Measurements from ENCODE around the gene EXD2.
A peak's percentile ranks its signal among the peaks of the same experiment; 100 is the strongest.
"Not testable (repeated sequence)": the region's sequence is repeated elsewhere in the genome, so short reads cannot be mapped to it uniquely, and the experiment has no call there.

The EXD2 gene

DNA sequence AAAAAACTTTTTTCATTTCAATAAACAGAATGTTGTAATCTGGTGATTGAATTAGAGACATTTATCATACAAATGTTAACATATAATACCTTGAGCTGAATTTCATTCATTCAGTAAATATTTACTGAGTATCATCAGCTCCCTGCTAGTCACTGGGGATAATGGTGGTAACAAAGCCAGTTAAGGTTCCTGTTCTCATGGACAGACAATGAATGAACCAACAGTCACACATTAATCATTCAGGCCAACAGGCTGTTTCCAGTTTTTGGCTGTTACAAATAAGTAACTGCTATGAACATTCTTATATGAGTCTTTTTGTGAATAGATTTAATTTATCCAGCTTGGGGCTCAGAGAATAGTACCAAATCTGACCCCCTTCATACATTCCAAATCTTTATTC is 13.5 kb downstream of the EXD2 start:
- no peak overlapping the region for H3K4me3 ChIP-seq (ENCODE audit: low read length)
- no peak for DNase-seq (ENCODE audit: low read depth)
- TF ChIP-seq, protein P1, sequence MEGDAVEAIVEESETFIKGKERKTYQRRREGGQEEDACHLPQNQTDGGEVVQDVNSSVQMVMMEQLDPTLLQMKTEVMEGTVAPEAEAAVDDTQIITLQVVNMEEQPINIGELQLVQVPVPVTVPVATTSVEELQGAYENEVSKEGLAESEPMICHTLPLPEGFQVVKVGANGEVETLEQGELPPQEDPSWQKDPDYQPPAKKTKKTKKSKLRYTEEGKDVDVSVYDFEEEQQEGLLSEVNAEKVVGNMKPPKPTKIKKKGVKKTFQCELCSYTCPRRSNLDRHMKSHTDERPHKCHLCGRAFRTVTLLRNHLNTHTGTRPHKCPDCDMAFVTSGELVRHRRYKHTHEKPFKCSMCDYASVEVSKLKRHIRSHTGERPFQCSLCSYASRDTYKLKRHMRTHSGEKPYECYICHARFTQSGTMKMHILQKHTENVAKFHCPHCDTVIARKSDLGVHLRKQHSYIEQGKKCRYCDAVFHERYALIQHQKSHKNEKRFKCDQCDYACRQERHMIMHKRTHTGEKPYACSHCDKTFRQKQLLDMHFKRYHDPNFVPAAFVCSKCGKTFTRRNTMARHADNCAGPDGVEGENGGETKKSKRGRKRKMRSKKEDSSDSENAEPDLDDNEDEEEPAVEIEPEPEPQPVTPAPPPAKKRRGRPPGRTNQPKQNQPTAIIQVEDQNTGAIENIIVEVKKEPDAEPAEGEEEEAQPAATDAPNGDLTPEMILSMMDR (conservative IDR thresholded peaks at IDR 0.05; ENCODE audit: low read length) = no peak

DNA sequence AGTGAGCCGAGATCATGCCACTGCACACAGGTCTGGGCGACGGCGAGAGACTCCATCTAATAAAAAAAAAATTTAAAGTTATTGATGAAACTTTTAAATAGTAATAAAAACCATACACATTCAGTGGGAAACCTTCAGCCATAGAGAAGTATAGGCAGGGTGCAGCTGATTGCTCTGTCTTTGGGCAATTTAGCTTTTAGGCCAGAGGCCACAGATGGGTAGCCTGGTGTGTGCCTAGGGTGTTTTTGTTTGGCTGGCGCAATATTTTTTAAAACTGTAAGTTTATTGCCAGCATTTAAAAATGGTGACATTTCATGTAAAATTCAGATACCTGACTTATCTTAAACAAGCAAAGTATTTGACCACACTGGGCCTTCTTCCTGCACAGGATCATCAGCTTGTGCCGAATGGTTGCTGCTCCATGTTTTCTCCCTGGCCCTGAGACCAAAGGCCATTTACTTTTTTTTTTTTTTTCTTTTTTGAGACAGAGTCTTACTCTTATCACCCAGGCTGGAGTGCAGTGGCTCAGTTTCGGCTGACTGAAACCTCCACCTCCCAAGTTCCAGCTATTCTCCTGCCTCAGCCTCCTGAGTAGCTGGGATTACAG is 16.2 kb downstream of the EXD2 start:
- no peak for DNase-seq (ENCODE audit: low read depth)
- TF ChIP-seq, protein P1 (conservative IDR thresholded peaks at IDR 0.05; ENCODE audit: low read length) = no peak
- no peak overlapping the region for H3K4me3 ChIP-seq (ENCODE audit: low read length)

DNA sequence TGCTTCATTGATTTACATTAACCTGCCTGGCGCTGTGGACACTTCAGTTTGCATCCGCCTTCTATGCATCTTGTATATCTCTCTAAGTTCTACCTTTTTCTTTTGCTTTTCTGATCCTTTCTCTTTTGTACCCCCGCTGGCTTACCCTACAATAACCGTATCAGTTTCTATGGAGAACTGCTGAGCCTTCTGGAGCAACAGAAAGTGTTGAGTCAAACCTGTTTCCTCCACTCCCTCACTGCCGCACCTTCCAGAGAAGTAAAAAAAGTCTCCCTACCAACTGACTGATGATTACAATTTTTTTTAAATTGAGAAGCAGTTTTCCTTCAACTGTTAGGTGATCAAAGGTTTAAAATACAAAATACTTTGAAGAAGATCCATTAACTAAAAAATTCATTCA is 17.4 kb downstream of the EXD2 start:
- TF ChIP-seq, protein P1 (conservative IDR thresholded peaks at IDR 0.05; ENCODE audit: low read length) = no peak
- no peak for DNase-seq (ENCODE audit: low read depth)
- H3K4me3 ChIP-seq (ENCODE audit: low read length) = no peak overlapping the region

DNA sequence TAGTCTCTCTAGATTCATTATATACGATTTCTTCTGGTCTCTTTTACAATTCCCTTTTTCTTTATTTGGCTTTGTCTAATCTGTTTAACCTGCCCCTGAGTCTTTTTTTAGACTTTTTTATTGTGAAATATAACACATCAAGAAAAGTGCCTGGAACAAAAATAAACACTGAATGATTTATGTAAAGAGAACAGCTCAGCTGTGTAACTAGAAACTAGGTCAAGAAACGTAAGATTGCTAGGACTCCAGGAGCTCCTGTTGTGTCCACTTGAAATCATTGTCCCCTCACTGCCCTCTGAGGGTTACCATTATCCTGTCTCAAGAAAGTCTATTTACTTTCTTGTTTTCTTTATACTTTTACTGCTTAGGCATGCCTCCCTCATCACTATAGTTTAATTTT is 23.1 kb downstream of the EXD2 start:
- H3K4me3 ChIP-seq (ENCODE audit: low read length) = no peak overlapping the region
- TF ChIP-seq, protein P1 (conservative IDR thresholded peaks at IDR 0.05; ENCODE audit: low read length) = no peak
- no peak for DNase-seq (ENCODE audit: low read depth)

DNA sequence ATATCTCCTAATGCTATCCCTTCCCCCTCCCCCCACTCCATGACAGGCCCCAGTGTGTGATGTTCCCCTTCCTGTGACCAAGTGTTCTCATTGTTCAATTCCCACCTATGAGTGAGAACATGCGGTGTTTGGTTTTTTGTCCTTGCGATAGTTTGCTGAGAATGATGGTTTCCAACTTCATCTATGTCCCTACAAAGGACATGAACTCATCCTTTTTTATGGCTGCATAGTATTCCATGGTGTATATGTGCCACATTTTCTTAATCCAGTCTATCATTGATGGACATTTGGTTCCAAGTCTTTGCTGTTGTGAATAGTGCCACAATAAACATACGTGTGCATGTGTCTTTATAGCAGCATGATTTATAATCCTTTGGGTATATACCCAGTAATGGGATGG is 26.4 kb downstream of the EXD2 start:
- not testable (repeated sequence) for DNase-seq (ENCODE audit: low read depth); H3K4me3 ChIP-seq (ENCODE audit: low read length)

DNA sequence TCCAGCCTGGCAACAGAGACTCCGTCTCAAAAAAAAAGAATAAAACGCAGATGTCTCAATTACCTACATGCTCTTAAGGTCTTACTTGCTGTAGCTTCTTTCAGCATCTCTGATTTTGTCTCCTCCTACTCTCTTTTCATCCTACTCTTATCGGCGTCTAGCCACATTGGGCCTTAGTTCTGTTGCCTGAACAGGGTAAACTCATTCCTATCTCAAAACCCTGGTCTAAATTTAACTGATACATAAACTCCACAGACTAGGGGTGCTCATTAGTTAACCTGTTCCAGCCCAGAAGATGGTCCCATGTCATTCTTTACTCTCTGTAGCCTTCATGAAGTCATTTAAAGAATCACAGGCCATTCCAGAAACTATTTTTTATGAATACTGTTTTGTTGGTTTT is 33.6 kb downstream of the EXD2 start:
- TF ChIP-seq, protein P1 (conservative IDR thresholded peaks at IDR 0.05; ENCODE audit: low read length) = no peak
- no peak overlapping the region for H3K4me3 ChIP-seq (ENCODE audit: low read length)
- DNase-seq (ENCODE audit: low read depth) = no peak

DNA sequence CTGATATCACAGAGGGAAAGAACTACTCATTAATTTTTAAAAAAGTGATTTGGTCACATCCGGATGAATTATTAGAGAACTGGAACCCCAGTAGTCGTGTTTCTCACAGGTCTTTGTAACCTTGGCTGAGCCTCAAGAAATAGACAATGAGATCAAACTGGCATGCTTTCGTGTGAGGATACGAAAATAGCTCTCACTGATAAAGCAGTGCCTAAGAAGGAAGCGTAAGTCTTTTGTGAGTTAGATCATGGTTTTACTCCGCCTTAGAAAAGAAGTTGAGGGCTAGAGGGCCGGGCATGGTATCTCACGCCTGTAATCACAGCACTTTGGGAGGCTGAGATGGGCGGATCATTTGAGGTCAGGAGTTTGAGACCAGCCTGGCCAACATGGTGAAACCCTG is 34.9 kb downstream of the EXD2 start:
- TF ChIP-seq, protein P1 (conservative IDR thresholded peaks at IDR 0.05; ENCODE audit: low read length) = no peak
- no peak overlapping the region for H3K4me3 ChIP-seq (ENCODE audit: low read length)
- DNase-seq (ENCODE audit: low read depth) = no peak

DNA sequence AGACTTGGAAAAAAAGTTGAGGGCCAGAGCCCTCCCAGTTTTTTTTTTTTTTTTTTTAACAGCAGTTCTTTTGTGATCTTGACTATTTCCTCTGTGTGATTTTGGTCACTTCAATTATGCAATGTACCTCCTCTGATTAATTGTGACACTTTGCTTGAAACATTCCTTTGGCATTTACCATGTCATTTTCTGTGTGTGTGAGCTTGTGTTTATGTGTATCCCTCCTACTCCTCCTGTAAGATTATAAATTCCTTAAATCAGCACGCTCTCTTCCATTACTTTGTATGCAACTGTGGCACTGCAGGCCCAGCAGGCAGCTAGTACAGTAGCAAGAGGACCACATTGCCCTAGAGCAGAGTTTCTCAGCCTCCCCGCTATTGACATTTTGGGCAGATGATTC is 35.4 kb downstream of the EXD2 start:
- DNase-seq (ENCODE audit: low read depth) = peak; percentile 40
- TF ChIP-seq, protein P1 (conservative IDR thresholded peaks at IDR 0.05; ENCODE audit: low read length) = no peak
- H3K4me3 ChIP-seq (ENCODE audit: low read length) = no peak overlapping the region

Data from AG10803 (cell line).